ENCODE results near the gene CEP89.
"Not testable (repeated sequence)": the region's sequence is repeated elsewhere in the genome, so short reads cannot be mapped to it uniquely, and the experiment has no call there.

GRCh38 chr19:32856818-32857217, 114.9 kb downstream of the CEP89 start:
- TF ChIP-seq CTCF (IDR thresholded peaks at IDR 0.05); REST (IDR thresholded peaks at IDR 0.05; ENCODE audit: insufficient read depth in 1 of 2, low read depth in 2 of 2, low read length in 1 of 2); POLR2AphosphoS5 (IDR thresholded peaks at IDR 0.05; ENCODE audit: low read depth, low read length): not testable (repeated sequence)
